ENCODE results near the gene CHD2.

DNA sequence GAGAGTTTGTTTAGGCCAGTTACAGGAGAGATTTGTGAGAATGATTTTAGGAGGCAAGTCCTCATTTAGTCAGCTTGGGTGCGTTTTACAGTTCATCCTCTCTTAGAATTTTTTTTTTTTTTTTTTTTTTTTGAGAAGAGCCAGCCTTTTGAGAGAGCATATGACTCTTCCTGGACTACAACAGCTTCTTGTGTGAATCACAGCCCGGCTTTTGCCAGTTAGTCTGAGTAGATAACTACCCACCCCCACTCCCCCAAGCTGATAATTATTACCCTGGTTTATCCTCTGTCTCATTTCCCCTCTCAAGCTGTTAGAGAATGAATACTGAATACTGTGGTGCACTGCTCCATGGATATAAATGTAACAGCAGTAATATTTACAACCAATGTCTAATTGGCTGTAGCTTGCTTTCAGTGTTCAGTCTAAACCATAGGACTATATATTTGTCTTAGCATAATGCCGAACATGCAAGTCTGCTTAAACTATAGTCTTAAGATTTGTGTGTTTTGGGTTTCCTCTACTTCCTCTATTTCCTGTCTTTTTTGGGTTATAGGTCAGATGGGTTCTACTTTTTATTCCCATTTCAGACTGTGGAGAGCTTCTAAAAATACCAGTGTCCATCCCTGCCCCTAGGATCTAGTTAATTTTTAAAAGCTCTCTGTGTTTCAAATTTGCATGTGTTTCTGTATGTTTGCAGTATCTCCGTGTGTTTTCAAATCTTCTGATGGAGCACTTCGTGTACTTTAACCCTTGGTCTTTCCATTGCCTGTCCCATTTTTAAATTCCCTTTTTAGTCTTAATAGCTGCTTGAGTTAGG lies 8.0 kb downstream of the CHD2 start:
- TF ChIP-seq, protein P1, sequence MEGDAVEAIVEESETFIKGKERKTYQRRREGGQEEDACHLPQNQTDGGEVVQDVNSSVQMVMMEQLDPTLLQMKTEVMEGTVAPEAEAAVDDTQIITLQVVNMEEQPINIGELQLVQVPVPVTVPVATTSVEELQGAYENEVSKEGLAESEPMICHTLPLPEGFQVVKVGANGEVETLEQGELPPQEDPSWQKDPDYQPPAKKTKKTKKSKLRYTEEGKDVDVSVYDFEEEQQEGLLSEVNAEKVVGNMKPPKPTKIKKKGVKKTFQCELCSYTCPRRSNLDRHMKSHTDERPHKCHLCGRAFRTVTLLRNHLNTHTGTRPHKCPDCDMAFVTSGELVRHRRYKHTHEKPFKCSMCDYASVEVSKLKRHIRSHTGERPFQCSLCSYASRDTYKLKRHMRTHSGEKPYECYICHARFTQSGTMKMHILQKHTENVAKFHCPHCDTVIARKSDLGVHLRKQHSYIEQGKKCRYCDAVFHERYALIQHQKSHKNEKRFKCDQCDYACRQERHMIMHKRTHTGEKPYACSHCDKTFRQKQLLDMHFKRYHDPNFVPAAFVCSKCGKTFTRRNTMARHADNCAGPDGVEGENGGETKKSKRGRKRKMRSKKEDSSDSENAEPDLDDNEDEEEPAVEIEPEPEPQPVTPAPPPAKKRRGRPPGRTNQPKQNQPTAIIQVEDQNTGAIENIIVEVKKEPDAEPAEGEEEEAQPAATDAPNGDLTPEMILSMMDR (conservative IDR thresholded peaks at IDR 0.05; ENCODE audit: low read length), result no peak
- TF ChIP-seq EZH2phosphoT487 (IDR thresholded peaks at IDR 0.05; ENCODE audit: borderline replicate concordance), result no peak

All from Loucy (cell line).